Liver (tissue), 9 donors: ENCODE measurements around the gene MEI4. TPM values are rescaled to one million over a fixed set of nuclear protein-coding genes. Genes with fewer than 3 reads are reported as not detected.
A peak's percentile ranks its signal among the peaks of the same experiment; 100 is the strongest.

ENCODE experiments used
- DNase-seq: peaks from one replicate; pipeline ENCODE4 v3.0.0-alpha.2; 2017; ENCODE audit warnings: low spot score
- H3K27ac ChIP-seq, 2 donors: one replicate each; pipeline ENCODE4 v1.7.0; 2013; ENCODE audit warnings: inconsistent platforms in 2 of 2, low read length in 2 of 2, control low read depth in 1 of 2, low read depth in 1 of 2, mild to moderate bottlenecking in 1 of 2
- H3K27me3 ChIP-seq, 4 donors: one replicate each; pipeline versions ENCODE4 v1.6.1 to v1.7.0; 2013; ENCODE audit warnings: low read length in 3 of 4, inconsistent platforms in 1 of 4, mild to moderate bottlenecking in 1 of 4, moderate library complexity in 1 of 4; ENCODE audit not compliant: control insufficient read depth in 4 of 4, insufficient read depth in 4 of 4
- H3K36me3 ChIP-seq, 4 donors: one replicate each; pipeline versions ENCODE4 v1.6.1 to v1.7.0; 2013; ENCODE audit warnings: low read length in 3 of 4, mild to moderate bottlenecking in 3 of 4, low read depth in 1 of 4, moderate library complexity in 1 of 4; ENCODE audit not compliant: control insufficient read depth in 4 of 4, insufficient read depth in 3 of 4
- H3K4me1 ChIP-seq, 4 donors: one replicate each; pipeline versions ENCODE4 v1.6.1 to v1.7.0; 2013; ENCODE audit warnings: low read length in 3 of 4, mild to moderate bottlenecking in 3 of 4, moderate library complexity in 1 of 4; ENCODE audit not compliant: control insufficient read depth in 4 of 4, insufficient read depth in 4 of 4
- H3K4me3 ChIP-seq, 3 donors: one replicate each; pipeline versions ENCODE4 v1.6.1 to v1.7.0; 2013; ENCODE audit warnings: low read length in 3 of 3, control low read depth in 1 of 3, low read depth in 1 of 3, mild to moderate bottlenecking in 1 of 3
- H3K9ac ChIP-seq, 2 donors: one replicate each; pipeline ENCODE4 v1.7.0; 2013; ENCODE audit warnings: low read length in 2 of 2, mild to moderate bottlenecking in 2 of 2, moderate library complexity in 2 of 2, control low read depth in 1 of 2, low read depth in 1 of 2
- H3K9me3 ChIP-seq, 4 donors: one replicate each; pipeline versions ENCODE4 v1.6.1 to v1.7.0; 2013; ENCODE audit warnings: low read length in 3 of 4; ENCODE audit not compliant: control insufficient read depth in 4 of 4
- ATF3 ChIP-seq: IDR thresholded peaks from 2 replicates; pipeline ENCODE4 v1.6.1; 2016; ENCODE audit warnings: antibody characterized with exemption
- CTCF ChIP-seq: fragments of 150-350 bp; IDR thresholded peaks from 2 replicates; pipeline ENCODE4 v1.5.1; 2017; ENCODE audit warnings: improper control_type of control experiment, low read depth, low read length; ENCODE audit not compliant: missing input control
- EGR1 ChIP-seq, 2 donors: IDR thresholded peaks; 2 replicates each; pipeline ENCODE4 v1.6.1; 2016 to 2018; ENCODE audit warnings: antibody characterized with exemption in 2 of 2, low read depth in 2 of 2
- FOXA1 ChIP-seq: IDR thresholded peaks from 2 replicates; pipeline ENCODE4 v1.6.1; 2016; ENCODE audit warnings: antibody characterized with exemption
- FOXA2 ChIP-seq: IDR thresholded peaks from 2 replicates; pipeline ENCODE4 v1.6.1; 2016; ENCODE audit warnings: antibody characterized with exemption
- GABPA ChIP-seq, 2 donors: IDR thresholded peaks in 1 of 2; conservative IDR thresholded peaks in 1 of 2; 2 replicates each; pipeline ENCODE4 v1.6.1; 2016; ENCODE audit warnings: antibody characterized with exemption in 2 of 2, mild to moderate bottlenecking in 1 of 2, moderate library complexity in 1 of 2
- HNF4A ChIP-seq, 2 donors: conservative IDR thresholded peaks; 2 replicates each; pipeline ENCODE4 v1.6.1; 2016; ENCODE audit warnings: antibody characterized with exemption in 2 of 2, mild to moderate bottlenecking in 2 of 2
- JUND ChIP-seq, 2 donors: IDR thresholded peaks; 2 replicates each; pipeline ENCODE4 v1.6.1; 2016; ENCODE audit warnings: antibody characterized with exemption in 2 of 2
- RAD21 ChIP-seq, 2 donors: IDR thresholded peaks; 2 replicates each; pipeline ENCODE4 v1.6.1; 2016; ENCODE audit warnings: antibody characterized with exemption in 2 of 2, mild to moderate bottlenecking in 2 of 2
- REST ChIP-seq: IDR thresholded peaks from 2 replicates; pipeline ENCODE4 v1.6.1; 2016; ENCODE audit warnings: antibody characterized with exemption, mild to moderate bottlenecking
- RXRA ChIP-seq, 2 donors: IDR thresholded peaks; 2 replicates each; pipeline ENCODE4 v1.6.1; 2017 to 2018; ENCODE audit warnings: antibody characterized with exemption in 2 of 2, mild to moderate bottlenecking in 1 of 2
- SP1 ChIP-seq: IDR thresholded peaks from 2 replicates; pipeline ENCODE4 v1.6.1; 2018; ENCODE audit warnings: antibody characterized with exemption, mild to moderate bottlenecking
- TAF1 ChIP-seq: conservative IDR thresholded peaks from 2 replicates; pipeline ENCODE4 v1.6.1; 2016; ENCODE audit warnings: antibody characterized with exemption, mild to moderate bottlenecking
- YY1 ChIP-seq: IDR thresholded peaks from 2 replicates; pipeline ENCODE4 v1.6.1; 2016; ENCODE audit warnings: antibody characterized with exemption, mild to moderate bottlenecking
- WGBS: extraction: QIAGEN DNeasy Blood & Tissue Kit; methylation state at CpG from one replicate; pipeline ENCODE4 v1.1.7; 2013; 5-methylcytosine and 5-hydroxymethylcytosine counted together
- polyA plus RNA-seq, 2 donors: library from polyadenylated mRNA; stranded (reverse) in 1 of 2; unstranded in 1 of 2; fragments of 200-250 nt in 1 of 2; fragments of >200 nt in 1 of 2; fragmentation: Nextera tagmentation in 1 of 2; extraction: Ambion mirVana in 1 of 2; gene quantifications; one replicate each; pipeline versions ENCODE4 v1.2.1 to v1.2.3, GENCODE V29; 2013 to 2015
- total RNA-seq, 2 donors: library from RNA; depleted of rRNA; stranded (reverse); fragments of >200 nt; gene quantifications; one replicate each; pipeline ENCODE4 v1.2.3, GENCODE V29; 2014
- TF ChIP-seq, protein P1 (sequence below): IDR thresholded peaks from 2 replicates; pipeline ENCODE4 v1.6.1; 2016; ENCODE audit warnings: antibody characterized with exemption
- TF ChIP-seq, protein P2 (sequence below): IDR thresholded peaks from 2 replicates; pipeline ENCODE4 v1.6.1; 2016; ENCODE audit warnings: antibody characterized with exemption
- donor health status: healthy.
- donor health status: healthy.
- donor health status: healthy.
- donor health status: healthy.
- donor health status: healthy.

MEI4 gene
- total and polyA plus RNA-seq, 4 donors: 0.36 to 0.84 (median 0.42) TPM

GRCh38 chr6:77910826-77911225 is 258.0 kb downstream of the MEI4 start:
- H3K9me3 ChIP-seq: peaks cover 0 to 11% (median under 1%) of the 10 kb centered on the region in 4 donors
- 91% methylated on average over 1 of the region's 1 CpG for WGBS
- TF ChIP-seq ATF3: no peak
- TF ChIP-seq EGR1 (IDR thresholded peaks at IDR 0.05; ENCODE audit: low read depth in 2 of 2): no peak
- TF ChIP-seq YY1: no peak
- TF ChIP-seq, protein P1, sequence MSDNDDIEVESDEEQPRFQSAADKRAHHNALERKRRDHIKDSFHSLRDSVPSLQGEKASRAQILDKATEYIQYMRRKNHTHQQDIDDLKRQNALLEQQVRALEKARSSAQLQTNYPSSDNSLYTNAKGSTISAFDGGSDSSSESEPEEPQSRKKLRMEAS: no peak
- TF ChIP-seq REST: no peak
- TF ChIP-seq FOXA2: no peak
- TF ChIP-seq HNF4A (conservative IDR thresholded peaks at IDR 0.05): no peak
- no peak for TF ChIP-seq FOXA1
- no peak for TF ChIP-seq RAD21 (IDR thresholded peaks at IDR 0.05)
- TF ChIP-seq JUND (IDR thresholded peaks at IDR 0.05): no peak
- TF ChIP-seq CTCF: no peak
- TF ChIP-seq GABPA (IDR thresholded peaks at IDR 0.05 in 1 of 2, conservative IDR thresholded peaks at IDR 0.05 in 1 of 2): no peak
- TF ChIP-seq RXRA (IDR thresholded peaks at IDR 0.05): no peak
- no peak for TF ChIP-seq TAF1
- TF ChIP-seq, protein P2, sequence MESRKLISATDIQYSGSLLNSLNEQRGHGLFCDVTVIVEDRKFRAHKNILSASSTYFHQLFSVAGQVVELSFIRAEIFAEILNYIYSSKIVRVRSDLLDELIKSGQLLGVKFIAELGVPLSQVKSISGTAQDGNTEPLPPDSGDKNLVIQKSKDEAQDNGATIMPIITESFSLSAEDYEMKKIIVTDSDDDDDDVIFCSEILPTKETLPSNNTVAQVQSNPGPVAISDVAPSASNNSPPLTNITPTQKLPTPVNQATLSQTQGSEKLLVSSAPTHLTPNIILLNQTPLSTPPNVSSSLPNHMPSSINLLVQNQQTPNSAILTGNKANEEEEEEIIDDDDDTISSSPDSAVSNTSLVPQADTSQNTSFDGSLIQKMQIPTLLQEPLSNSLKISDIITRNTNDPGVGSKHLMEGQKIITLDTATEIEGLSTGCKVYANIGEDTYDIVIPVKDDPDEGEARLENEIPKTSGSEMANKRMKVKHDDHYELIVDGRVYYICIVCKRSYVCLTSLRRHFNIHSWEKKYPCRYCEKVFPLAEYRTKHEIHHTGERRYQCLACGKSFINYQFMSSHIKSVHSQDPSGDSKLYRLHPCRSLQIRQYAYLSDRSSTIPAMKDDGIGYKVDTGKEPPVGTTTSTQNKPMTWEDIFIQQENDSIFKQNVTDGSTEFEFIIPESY: no peak
- no peak overlapping the region for H3K27ac ChIP-seq
- no peaks in the 10 kb centered on the region for H3K27me3 ChIP-seq
- DNase-seq: no peak
- no peaks in the 10 kb centered on the region for H3K4me1 ChIP-seq
- no peak overlapping the region for H3K9ac ChIP-seq
- no peak overlapping the region for H3K4me3 ChIP-seq
- H3K36me3 ChIP-seq: no peaks in the 10 kb centered on the region

GRCh38 chr6:77926198-77926751 is 273.4 kb downstream of the MEI4 start:
- no peaks in the 10 kb centered on the region for H3K36me3 ChIP-seq
- H3K27ac ChIP-seq: no peak overlapping the region
- no peak overlapping the region for H3K4me3 ChIP-seq
- 27% methylated on average over 3 of the region's 3 CpGs for WGBS
- TF ChIP-seq RAD21 (IDR thresholded peaks at IDR 0.05) (peak; percentile 92 to 93), HNF4A (conservative IDR thresholded peaks at IDR 0.05) (peak in 1 of 2 donors; percentile 10), SP1 (no peak), CTCF (peak; percentile 68)
- TF ChIP-seq, protein P2: no peak
- peaks cover 0 to 4% (median 4%) of the 10 kb centered on the region in 4 donors for H3K4me1 ChIP-seq
- H3K27me3 ChIP-seq: no peaks in the 10 kb centered on the region
- no peak for DNase-seq
- H3K9me3 ChIP-seq: no peaks in the 10 kb centered on the region
- H3K9ac ChIP-seq: no peak overlapping the region
